Globus pallidus (tissue), 1 donor: ENCODE measurements around the gene SEC22A.

Experiments used
- DNase-seq: peaks from one replicate; pipeline ENCODE4 v3.0.0-alpha.2; 2015; ENCODE audit warnings: low spot score

SEC22A gene

DNA sequence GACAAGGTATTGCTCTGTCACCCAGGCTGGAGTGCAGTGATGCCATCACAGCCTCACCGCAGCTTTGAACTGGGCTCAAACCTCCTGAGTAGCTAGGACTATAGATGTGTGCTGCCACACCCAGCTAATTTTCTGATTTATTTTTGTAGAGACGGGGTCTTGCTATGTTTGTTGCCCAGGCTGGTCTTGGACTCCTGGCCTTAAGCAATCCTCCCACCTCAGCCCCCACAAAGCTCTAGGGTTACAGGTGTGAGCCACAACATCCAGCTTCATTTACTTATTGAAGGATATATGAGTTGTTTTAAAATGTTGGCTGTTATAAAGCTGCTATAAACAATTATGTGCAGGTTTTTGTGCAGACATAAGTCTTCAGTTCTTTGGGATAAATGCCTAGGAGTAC, 62.2 kb downstream of the SEC22A start:
- no peak for DNase-seq

DNA sequence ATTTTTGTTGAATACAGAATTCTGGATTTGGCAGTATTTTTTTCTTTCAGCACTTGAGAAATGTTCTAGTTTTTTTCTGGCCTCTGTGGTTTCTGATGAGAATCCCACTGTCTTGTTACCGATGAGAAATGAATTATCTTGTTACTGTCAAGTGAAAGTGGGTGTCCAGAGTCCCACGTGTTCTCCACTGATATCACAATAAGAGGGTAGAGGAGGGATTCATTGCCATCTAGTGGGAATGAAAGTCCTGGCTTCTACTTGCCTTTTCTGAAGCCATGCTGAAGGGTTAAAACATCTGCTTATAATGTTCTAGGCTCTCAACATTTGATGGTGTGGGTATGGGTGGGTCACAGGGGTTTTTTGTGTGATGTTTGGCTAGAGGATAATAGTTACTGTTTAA, 66.1 kb downstream of the SEC22A start:
- no peak for DNase-seq

DNA sequence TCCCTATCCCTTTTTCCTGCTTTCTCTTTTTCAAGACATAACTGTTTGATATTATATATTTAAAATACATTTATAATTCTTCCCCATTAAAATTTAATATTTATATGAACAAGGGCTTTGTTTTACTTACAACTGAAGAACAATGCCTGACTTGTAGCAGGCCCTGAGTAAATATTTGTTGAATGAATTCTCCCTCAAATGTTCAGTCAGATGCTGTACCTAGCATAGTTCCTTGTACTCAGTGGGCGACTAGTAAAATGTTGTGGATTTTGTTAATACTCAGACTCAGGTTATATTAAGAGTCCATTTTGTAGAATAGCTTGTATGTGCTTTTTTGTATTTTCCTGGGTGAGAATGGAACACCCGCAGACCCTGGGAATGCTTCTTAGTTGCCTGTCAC, 69.1 kb downstream of the SEC22A start:
- DNase-seq = no peak

DNA sequence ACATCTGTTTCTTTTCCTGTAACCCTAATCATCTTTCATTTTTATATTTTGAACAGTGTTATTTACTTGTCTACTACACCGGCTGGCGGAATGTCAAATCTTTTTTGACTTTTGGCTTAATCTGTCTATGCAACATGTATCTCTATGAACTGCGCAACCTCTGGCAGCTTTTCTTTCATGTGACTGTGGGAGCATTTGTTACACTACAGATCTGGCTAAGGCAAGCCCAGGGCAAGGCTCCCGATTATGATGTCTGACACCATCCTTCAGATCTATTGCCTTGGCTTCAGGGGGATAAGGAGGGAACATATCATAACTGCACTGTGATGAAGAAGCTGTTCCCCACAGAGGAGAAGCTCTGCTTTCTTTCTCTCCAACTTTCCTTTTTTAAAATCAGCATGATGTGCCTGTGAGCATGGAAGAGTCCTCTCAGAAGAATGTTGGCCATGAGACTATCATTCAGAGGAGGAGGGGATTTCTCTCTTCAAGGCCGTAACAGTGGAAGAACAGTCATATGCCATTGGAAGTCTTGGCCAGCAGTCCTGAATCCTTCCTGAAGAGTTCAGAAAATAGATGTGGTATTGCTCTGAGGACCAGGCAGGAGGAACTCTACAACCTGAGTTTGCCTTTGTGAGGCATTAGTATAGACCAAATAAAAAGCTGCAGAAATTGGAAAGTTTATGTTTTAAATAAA, 69.9 kb downstream of the SEC22A start:
- no peak for DNase-seq

DNA sequence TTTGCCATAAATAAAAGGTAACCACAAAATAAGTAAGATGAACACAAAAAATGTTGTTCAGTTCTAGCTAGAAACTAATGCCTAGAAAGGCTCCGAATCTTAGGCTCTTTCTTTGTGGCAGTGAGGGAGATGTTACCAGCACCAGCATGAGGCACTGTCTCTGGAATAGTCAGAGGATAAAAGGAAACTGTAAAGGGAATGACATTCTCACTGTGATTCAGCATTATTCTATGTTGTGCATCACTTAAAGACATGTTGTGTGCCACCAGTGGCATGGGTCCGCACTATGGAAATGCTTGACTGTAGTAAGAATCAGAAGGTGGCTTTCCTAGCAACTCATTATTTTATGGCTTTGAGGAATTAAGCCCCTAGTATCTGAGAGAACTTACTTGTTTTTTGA, 70.8 kb downstream of the SEC22A start:
- DNase-seq = no peak

DNA sequence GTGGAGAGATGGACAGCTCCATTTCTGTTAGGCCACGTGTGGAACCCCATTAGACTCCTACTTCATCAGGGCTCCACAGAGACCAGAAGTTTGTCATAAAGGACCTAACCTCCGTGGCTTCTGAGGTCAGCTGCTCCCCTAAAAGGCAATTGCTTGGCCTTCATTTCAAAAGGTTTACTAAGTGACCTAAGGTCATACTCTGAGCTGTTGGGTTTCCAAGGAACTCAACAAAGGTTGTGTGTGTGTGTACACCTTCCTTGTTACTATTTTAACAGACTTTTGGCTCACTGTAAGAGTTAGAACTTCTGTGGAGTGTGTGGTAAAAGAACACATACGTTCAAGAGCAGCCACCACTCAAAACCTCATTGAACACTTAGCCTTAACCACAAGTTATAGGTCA, 73.9 kb downstream of the SEC22A start:
- no peak for DNase-seq

DNA sequence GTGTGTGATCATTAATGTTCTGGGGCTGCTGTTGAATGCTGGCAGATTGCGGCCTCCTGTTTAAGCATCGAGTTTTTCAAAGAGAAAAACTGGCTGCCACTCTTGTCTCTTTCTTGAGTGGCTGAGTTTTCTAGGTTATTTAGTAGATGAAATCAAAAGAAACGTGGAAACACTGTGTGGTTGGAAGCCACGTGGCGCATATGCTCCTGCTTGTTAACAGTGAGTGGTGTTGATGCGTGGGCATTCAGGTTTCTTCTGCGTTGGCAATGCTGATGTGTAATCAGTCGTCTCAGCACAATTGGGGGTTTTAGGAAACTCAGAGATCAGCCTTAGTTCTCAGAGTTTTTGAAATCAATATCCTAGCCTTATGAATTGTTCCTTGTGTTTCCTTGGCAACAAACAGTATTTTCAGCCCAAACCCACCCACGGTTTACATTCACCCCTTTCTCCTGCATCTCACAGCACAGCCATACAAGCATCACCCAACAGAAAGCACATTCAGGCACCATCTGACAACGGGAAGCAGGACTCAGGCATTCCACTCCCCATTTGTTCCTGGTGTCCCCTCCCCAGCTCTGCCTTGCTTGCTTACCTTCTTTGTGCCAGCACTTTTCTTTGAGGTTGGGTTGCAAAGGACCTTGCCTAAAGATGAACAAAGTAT, 74.7 kb downstream of the SEC22A start:
- DNase-seq = no peak

DNA sequence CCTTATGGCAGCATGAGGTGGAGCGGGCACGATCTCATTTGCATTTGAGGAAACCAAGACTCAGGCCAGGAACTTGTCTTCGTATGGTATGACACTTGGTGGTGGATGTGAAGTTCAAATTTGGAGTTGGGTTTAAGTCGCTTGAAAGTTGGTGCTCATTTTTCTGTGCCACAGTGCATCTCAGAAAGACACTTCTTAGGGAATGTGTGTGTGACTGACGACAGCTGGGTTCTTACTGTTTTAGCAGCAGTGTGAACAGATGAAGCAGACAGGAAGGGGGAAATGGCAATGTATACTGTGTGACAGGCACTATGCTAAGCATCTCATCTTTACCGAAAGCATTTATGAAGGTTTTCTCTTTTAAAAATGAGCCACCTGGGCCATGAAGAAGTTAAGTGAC, 75.4 kb downstream of the SEC22A start:
- no peak for DNase-seq

DNA sequence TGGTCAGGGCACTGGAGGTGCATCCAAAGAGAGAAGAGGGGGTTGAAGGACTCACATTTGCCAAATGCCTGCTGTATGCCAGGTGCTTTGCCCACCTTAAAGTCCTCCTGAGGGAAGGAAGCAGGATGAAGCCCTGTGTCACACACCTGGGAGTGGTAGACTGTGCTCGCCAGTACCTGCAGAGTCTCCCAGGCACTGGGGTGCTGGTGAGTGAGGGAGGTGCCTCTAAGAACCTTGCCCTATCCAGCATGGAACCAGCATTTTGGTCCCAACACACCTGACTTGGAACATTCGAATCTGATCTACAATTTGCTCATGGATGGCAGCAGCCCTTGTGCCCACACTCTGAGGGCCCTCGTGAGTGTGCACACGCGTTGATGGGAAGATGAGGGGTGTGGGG, 76.7 kb downstream of the SEC22A start:
- DNase-seq = no peak

DNA sequence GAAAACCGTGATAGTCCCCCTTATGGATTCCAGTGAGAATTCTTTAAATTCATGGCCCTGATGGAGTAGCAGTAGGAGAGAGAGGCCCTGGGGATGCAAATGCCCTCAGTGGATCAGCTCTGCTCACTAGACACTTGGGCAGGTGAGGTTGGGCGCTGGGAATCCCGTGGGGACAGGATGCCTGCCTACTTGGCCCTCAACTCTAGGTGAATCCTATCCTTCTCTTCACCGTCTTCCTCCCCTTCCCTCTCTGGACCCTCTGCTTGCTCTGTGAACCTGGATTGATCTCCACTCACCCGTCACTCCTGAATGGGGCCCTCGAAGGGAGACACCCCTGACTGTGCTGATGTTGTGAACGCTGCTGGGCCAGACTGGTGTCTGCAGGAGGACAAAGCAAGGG, 77.4 kb downstream of the SEC22A start:
- no peak for DNase-seq

DNA sequence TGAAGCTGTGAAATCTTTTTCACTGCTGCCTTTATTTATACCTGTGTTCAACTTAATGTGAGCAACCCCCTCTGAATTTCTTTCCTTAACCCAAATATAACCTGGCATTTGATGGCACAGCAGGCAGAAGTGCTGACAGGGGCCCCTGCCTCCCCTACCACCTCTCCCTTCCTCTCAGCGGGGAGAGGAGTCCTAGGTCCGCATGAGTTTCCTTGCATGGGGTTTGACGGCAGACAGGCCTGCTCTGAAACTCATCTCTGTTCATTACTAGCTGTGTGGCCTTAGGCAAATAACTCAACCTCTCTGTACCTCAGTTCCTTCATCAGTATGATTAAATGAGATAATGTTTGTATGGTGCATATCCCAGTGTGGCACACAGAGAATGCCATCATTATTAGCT, 79.7 kb downstream of the SEC22A start:
- DNase-seq = no peak

DNA sequence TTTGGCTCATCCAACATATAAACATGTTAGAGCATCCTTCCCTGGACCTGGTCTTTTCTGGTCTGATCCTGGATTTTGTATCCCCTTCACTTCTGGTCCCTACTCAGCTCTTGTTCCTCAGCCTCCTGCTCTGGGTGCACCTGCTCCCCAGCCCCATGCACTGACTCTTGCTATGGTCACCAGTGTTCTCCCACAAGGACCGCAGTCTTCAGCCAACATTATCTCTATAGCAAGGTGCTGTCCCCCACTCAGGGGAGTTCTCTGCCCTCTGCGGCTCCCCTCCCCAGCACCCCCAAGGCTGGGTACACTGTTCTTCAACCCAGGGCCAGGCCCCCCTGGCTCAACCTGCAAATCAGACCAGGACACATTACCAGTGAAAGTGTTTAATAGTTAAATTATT, 80.2 kb downstream of the SEC22A start:
- DNase-seq = no peak

DNA sequence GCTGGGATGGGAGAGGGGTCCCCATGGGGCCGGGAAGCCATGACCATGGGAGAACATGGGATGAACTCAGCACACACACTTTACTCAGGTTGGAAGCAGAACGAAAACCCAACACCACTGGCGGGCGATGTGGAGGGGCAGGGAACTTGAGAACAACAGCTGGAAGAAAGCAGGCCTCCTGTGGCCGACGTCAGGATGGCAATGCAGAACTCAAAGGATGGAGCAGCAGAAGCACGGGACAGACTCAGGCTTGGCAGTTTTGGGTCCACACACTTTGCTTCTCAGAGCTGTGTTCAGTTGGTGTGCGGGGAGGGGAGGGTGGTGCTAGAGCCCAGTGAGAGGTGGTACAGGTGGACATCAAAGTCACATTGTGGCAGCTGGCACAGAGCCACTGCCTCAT, 80.7 kb downstream of the SEC22A start:
- DNase-seq = no peak

DNA sequence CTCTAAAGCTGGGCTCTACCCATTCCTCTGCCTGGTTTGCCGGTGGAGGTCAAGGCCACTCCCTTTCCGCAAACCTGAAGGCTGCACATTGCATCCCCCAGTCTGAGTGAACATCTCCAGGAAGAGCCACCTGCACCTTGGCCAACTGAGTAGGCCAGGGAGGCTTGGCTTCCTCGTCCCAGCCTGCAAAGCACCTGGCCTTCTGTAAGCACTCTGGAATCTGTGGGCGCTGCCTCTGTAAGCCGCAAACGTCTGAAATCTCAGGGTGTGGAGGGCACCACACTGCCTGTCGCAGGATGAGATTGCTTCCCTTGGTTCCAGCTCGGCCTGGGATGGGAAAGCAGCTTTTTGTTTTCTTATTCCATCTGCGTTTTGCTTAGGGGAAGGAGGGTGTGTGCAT, 81.3 kb downstream of the SEC22A start:
- DNase-seq = no peak

DNA sequence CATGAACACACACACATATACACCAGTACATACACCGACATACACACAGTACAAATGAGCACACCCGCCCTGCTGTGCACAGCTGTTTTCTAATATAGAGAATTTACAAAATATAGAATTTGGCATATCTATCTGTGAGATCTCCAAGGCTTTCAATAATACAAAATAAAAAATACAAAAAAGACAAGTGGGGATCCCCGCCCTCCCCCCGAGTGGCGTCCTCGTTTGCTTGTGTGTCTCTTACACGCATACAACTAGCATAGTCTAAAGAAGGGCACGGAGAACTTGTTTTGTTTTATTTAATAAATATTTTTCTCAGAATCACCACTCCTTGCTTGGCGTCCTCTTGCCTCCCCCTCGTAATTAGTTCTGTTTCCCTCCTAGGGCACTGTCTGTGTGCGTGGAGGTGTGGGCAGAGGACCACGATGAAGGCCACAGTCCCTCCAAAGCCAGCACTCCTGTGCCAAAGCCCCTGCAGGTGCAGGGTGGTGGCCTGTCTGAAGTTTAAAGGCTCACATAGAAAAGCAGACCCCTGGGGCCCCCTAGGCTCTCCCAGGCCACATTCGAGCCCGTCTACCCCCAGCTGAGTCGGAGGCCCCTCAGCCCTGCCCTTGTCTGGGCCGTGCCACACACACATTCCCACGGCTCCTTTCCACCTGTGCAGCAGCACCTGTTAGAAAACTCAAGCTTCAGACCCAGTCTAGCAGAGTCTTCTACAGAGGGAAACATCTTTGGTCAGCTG, 82.1 kb downstream of the SEC22A start:
- no peak for DNase-seq

DNA sequence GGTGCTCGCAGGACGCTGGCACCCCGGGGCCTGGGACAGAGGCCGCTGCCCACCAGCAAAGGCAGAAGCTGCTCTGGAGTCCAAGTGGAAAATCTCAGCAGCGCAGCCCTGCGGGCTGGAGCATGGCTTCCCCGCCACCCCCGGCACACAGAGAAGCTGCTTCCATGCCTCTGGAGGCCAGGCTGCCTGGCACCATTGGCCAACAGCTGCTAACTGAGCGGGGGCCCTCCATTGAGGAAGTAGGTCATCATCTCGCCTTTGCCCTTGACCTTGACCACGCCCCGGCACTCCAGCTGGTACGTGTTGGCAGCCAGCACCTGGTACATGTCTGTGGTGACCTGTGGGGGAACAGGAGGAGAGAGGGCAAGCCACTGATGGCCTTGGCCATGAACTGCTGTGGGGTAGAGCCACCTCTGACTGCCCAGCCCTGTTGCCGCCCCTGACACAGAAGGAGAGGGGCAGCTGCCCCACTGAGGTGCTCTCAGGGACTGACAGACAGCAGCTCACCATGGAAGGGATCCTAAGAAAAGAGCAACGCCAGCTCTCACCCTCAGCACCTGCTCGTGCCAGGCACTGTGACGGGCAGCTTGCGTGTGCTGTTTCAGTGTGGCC, 82.8 kb downstream of the SEC22A start:
- DNase-seq = no peak

DNA sequence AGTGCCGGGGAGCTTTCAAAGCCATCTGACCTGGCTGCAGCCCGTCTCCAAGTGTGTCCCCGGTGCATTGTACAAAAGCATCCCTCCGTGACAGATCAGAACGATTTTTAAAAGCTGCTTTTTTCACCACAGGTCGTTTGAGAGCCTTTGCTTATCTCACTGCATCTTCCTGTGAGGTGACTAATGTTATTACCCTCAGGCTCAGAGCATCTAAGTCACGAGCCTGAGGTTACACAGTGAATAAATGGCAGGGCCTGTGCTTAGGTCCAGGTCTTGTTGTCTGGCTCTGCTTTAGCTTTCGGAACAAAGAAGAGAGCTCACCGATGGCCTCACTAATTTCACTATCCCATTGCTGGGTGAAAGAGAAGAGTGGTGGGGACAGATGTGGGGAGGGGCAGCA, 83.3 kb downstream of the SEC22A start:
- DNase-seq = no peak

DNA sequence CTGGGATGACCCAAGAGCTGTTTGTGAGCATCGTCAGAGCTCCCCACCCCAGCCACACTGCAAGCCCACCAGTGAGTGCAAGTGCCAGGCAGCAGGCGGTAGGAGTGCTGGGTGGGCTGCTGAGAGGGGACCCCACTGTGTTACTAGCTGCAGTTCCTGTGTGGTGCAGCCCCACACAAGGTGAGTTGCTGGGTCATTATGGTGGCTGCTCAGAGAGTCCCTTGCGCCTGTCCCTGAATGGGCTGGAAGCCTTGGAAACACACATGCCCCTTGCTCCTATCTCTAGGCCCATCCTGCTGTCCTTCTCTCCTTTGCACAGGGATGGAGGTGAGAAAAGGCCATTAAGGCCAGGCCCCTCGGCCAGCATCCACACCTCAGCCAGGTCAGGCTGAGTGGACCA, 83.7 kb downstream of the SEC22A start:
- no peak for DNase-seq

DNA sequence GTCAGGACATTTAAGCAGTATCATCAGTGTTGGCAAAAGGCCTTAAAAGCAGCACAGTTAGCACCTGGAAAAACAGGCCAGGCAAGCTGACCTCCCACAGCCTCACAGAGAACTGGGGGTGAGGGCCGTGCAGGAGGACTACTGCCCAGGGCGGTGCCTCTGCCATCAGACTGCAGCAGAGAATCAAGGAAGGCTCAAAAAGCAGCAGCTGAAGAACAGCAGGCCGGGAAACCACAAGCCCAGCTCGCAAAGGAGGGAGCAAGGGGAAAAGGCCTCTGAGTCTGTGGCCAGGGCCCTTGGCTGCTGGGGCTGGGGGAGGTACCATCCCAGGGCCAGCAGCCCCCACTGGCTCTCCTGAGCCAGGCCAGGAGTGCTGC, 84.2 kb downstream of the SEC22A start:
- no peak for DNase-seq

DNA sequence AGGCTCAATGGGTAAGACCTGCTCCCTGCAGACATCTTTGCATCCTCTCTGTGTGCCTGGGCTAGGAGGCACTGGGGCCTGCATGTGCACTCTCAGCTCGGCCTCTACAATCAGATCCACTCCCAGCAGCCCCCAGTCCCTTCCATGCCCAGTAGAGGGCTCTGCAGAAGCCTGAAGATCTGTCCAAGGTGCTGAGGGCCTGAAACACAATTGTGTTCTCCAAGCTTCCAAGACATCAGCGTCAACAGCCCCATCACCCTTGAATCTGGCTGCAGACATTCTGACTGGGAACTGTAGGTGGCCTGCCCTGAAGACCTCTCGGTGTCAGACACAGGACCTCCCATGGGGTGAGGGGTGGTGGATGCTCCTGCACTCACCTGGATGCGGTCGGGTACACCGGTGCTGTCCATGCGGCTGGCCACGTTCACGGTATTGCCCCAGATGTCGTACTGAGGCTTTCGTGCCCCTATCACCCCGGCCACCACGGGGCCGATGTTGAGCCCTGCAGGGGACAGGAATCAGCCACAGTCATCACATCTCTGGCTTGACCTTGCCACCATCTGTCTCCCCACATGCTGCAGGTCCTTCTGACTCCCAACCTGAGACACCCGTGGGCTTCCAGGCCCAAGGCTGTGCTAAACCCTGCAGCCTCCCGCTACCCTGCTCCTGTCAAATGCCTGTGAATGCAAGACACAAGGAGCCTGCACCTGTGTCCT, 84.7 kb downstream of the SEC22A start:
- peak; percentile 9 for DNase-seq

DNA sequence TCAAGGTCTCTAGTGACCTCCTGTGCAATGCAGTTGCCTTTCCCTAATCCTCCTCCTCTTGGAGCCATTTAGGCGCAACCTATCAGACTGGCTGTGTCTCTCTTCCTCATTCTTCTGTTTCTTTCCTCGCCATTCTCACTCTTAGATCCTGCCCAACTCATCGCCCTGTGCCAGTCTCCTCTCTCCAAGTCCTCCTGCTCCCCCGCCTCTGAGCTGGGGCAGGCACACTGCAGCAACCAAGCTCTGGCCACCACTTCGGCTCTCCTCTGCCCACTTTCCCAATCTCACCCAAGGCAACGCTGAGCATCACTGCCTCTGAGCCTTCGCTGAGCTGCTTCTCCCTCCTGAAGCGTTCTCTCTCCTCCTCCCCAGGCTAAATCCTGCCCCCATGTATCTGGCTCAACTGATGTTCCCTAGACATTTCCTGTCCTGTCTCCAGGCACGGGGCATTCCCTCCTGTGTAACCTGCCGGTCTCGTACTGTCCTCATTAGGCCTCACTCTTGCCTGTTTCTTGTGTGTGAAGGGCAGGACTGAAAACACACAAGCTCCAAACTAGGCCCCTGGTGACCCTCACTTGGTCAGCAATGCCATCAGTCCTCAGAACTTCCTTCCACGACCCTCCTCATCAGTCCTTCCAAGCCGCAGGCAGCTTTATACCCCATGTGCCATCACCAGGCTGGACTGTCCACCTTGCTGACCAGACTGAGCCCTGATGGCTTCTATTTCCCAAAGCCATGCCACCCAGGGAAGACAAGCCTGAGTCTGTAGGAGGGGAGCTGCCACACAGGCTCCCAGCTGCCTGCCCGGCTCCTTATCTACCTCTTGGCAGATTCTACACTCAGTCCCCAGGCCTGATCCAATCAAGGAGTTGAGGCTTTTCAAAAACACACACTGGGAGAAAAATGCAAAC, 85.6 kb downstream of the SEC22A start:
- DNase-seq = no peak
